ENCODE measurements around the gene ALK. TPM values are rescaled to one million over a fixed set of nuclear protein-coding genes. Genes with fewer than 3 reads are reported as not detected.

Gene ALK
- total RNA-seq, 1 donor from 2014 or later: 9.6 TPM

DNA sequence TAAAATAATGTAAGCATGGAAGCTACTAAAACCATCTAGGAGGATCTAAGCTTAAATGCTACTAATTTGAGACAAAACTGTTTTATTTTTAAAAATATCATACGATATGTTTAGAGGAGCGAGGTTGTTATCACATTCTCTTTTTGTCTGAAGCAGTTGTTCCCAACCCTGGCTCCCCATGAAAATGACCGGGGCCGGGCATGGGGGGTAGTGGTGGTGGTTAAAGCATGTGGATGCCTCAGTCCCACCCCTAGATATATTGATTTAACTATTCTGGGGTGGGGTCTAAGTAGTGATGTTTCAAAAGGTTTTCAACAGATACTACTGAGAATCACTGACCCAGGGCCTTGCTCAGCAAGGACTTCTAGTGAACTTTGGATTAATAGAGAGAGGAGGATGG, 359.8 kb downstream of the ALK start:
- TF ChIP-seq, protein P1, sequence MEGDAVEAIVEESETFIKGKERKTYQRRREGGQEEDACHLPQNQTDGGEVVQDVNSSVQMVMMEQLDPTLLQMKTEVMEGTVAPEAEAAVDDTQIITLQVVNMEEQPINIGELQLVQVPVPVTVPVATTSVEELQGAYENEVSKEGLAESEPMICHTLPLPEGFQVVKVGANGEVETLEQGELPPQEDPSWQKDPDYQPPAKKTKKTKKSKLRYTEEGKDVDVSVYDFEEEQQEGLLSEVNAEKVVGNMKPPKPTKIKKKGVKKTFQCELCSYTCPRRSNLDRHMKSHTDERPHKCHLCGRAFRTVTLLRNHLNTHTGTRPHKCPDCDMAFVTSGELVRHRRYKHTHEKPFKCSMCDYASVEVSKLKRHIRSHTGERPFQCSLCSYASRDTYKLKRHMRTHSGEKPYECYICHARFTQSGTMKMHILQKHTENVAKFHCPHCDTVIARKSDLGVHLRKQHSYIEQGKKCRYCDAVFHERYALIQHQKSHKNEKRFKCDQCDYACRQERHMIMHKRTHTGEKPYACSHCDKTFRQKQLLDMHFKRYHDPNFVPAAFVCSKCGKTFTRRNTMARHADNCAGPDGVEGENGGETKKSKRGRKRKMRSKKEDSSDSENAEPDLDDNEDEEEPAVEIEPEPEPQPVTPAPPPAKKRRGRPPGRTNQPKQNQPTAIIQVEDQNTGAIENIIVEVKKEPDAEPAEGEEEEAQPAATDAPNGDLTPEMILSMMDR (IDR thresholded peaks at IDR 0.05; ENCODE audit: partially characterized antibody, unreplicated experiment): no peak
- H3K4me1 Mint-ChIP-seq (ENCODE audit: low read depth, unreplicated experiment): peaks cover 3% of the 10 kb centered on the region
- no peaks in the 10 kb centered on the region for H3K36me3 Mint-ChIP-seq (ENCODE audit: unreplicated experiment)
- H3K4me3 Mint-ChIP-seq (ENCODE audit: unreplicated experiment): no peak overlapping the region
- DNase-seq: no peak
- no peaks in the 10 kb centered on the region for H3K27me3 Mint-ChIP-seq (ENCODE audit: unreplicated experiment)
- H3K9me3 Mint-ChIP-seq (ENCODE audit: unreplicated experiment): peaks cover 1% of the 10 kb centered on the region
- no peak overlapping the region for H3K27ac Mint-ChIP-seq (ENCODE audit: unreplicated experiment)

DNA sequence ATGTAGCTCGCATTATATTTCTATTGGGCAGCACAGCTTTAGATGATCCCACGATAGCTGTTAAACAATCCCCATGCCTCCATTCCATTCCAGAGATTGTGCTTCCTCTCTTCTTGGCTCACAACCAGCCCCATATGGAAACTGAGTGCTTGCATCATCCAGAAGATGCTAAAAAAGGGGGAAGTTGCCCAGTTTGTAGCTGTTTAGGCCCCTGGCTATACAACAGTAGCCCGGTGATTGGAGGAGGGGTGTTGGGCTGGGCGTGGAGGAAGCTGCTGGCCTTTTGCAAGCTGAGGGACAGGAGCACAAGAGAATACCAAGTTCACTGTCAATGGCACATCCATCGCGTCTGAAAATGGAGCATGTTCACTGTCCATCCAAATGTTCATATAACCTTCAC, 360.2 kb downstream of the ALK start:
- DNase-seq: no peak
- no peaks in the 10 kb centered on the region for H3K36me3 Mint-ChIP-seq (ENCODE audit: unreplicated experiment)
- peaks cover 3% of the 10 kb centered on the region for H3K4me1 Mint-ChIP-seq (ENCODE audit: low read depth, unreplicated experiment)

DNA sequence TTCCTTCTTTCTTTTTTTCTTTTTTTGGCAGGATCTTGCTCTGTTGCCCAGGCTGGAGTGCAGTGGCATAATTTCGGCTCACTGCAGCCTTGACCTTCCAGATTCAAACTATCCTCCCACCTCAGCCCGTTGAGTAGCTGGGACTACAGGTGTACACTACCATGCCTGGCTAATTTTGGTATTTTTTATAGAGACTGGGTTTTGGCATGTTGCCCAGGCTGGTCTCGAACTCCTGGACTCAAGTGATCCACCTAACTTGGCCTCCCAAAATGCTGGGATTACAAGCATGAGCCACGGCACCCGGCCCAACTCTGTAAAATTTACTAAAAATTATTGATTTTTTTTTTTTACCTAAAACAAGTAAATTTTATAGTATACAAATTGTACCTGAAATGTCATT, 360.8 kb downstream of the ALK start:
- Mint-ChIP-seq H3K36me3 (ENCODE audit: unreplicated experiment) (no peaks in the 10 kb centered on the region), H3K9me3 (ENCODE audit: unreplicated experiment) (peaks cover 1% of the 10 kb centered on the region), H3K27ac (ENCODE audit: unreplicated experiment) (no peak overlapping the region), H3K27me3 (ENCODE audit: unreplicated experiment) (no peaks in the 10 kb centered on the region), H3K4me3 (ENCODE audit: unreplicated experiment) (no peak overlapping the region), H3K4me1 (ENCODE audit: low read depth, unreplicated experiment) (peaks cover 3% of the 10 kb centered on the region)
- TF ChIP-seq, protein P1 (IDR thresholded peaks at IDR 0.05; ENCODE audit: partially characterized antibody, unreplicated experiment): no peak
- DNase-seq: no peak

More for the DNA sequence above, 360.2 kb downstream of the ALK start:
- TF ChIP-seq, protein P1 (IDR thresholded peaks at IDR 0.05; ENCODE audit: partially characterized antibody, unreplicated experiment): no peak
- peaks cover 1% of the 10 kb centered on the region for H3K9me3 Mint-ChIP-seq (ENCODE audit: unreplicated experiment)
- no peaks in the 10 kb centered on the region for H3K27me3 Mint-ChIP-seq (ENCODE audit: unreplicated experiment)
- no peak overlapping the region for H3K27ac Mint-ChIP-seq (ENCODE audit: unreplicated experiment)
- H3K4me3 Mint-ChIP-seq (ENCODE audit: unreplicated experiment): no peak overlapping the region

DNA sequence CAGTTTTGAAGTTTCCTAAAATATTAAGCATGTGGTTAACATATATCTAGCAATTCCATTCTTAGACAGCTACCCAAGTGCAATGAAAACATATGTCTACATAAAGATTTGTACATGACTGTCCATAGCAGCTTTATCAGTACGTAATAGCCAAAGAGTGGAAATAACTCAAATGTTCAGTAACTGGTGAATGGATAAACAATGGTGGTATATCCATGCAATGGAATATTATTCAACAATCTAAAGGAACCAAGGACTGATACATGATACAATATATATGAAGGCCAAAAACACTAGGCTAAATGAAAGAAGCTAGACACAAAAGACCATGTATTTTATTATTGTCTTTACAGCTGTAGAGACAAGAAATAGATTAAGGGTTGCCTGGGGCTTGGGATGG, 361.4 kb downstream of the ALK start:
- no peak for DNase-seq
- H3K27ac Mint-ChIP-seq (ENCODE audit: unreplicated experiment): no peak overlapping the region
- H3K4me1 Mint-ChIP-seq (ENCODE audit: low read depth, unreplicated experiment): peaks cover 3% of the 10 kb centered on the region
- TF ChIP-seq, protein P1 (IDR thresholded peaks at IDR 0.05; ENCODE audit: partially characterized antibody, unreplicated experiment): no peak
- H3K4me3 Mint-ChIP-seq (ENCODE audit: unreplicated experiment): no peak overlapping the region
- no peaks in the 10 kb centered on the region for H3K36me3 Mint-ChIP-seq (ENCODE audit: unreplicated experiment)
- peaks cover 1% of the 10 kb centered on the region for H3K9me3 Mint-ChIP-seq (ENCODE audit: unreplicated experiment)
- H3K27me3 Mint-ChIP-seq (ENCODE audit: unreplicated experiment): no peaks in the 10 kb centered on the region

DNA sequence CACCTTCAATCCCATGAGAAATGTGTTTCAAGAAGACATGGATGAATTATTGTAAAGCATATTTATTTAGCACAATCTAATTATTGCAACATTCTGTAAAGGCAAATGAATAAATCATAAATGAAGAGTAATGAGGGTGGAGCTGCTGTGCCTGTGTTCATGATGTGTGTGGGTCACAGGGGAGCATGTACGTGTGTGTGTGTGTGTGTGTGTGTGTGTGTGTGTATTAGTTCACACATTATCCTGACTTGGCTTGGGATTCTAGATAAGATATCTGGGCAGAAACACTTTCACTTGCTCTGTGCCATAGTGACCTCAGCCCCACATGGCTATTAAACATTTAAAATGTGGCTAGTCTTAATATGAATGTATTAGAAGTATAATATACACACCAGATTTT, 361.8 kb downstream of the ALK start:
- no peak overlapping the region for H3K4me3 Mint-ChIP-seq (ENCODE audit: unreplicated experiment)
- H3K4me1 Mint-ChIP-seq (ENCODE audit: low read depth, unreplicated experiment): peaks cover 3% of the 10 kb centered on the region

More for the DNA sequence above, 361.8 kb downstream of the ALK start:
- Mint-ChIP-seq H3K9me3 (ENCODE audit: unreplicated experiment) (peaks cover 1% of the 10 kb centered on the region), H3K27me3 (ENCODE audit: unreplicated experiment) (no peaks in the 10 kb centered on the region), H3K36me3 (ENCODE audit: unreplicated experiment) (no peaks in the 10 kb centered on the region), H3K27ac (ENCODE audit: unreplicated experiment) (no peak overlapping the region)
- TF ChIP-seq, protein P1 (IDR thresholded peaks at IDR 0.05; ENCODE audit: partially characterized antibody, unreplicated experiment): no peak
- DNase-seq: no peak

Data from glutamatergic neuron (in vitro differentiated cells).